ENCODE results near the gene SH3BGRL2.
"Not testable (repeated sequence)": the region's sequence is repeated elsewhere in the genome, so short reads cannot be mapped to it uniquely, and the experiment has no call there.

SH3BGRL2 gene

GRCh38 chr6:79649016-79649415 lies 17.9 kb downstream of the SH3BGRL2 start:
- no peak for DNase-seq (ENCODE audit: low spot score)

GRCh38 chr6:79650950-79651349 lies 19.8 kb downstream of the SH3BGRL2 start:
- DNase-seq (ENCODE audit: low spot score), result no peak

- no peak for DNase-seq (ENCODE audit: low spot score)
Observed at GRCh38 chr6:79656134-79656533, 25.0 kb downstream of the SH3BGRL2 start.

GRCh38 chr6:79657238-79657637 lies 26.1 kb downstream of the SH3BGRL2 start:
- no peak for DNase-seq (ENCODE audit: low spot score)

GRCh38 chr6:79663655-79664054 lies 32.5 kb downstream of the SH3BGRL2 start:
- DNase-seq (ENCODE audit: low spot score), result not testable (repeated sequence)

GRCh38 chr6:79665725-79666551 lies 34.8 kb downstream of the SH3BGRL2 start:
- DNase-seq (ENCODE audit: low spot score), result no peak

GRCh38 chr6:79666634-79667033 lies 35.5 kb downstream of the SH3BGRL2 start:
- no peak for DNase-seq (ENCODE audit: low spot score)

- no peak for DNase-seq (ENCODE audit: low spot score)
Observed at GRCh38 chr6:79668381-79668780, 37.3 kb downstream of the SH3BGRL2 start.

GRCh38 chr6:79669766-79670165 lies 38.6 kb downstream of the SH3BGRL2 start:
- DNase-seq (ENCODE audit: low spot score), result no peak

GRCh38 chr6:79670789-79671188 lies 39.7 kb downstream of the SH3BGRL2 start:
- DNase-seq (ENCODE audit: low spot score), result no peak

- DNase-seq (ENCODE audit: low spot score), result no peak
Observed at GRCh38 chr6:79671600-79672266, 40.6 kb downstream of the SH3BGRL2 start.

- DNase-seq (ENCODE audit: low spot score), result no peak
Observed at GRCh38 chr6:79672631-79673111, 41.5 kb downstream of the SH3BGRL2 start.

GRCh38 chr6:79673947-79674346 lies 42.8 kb downstream of the SH3BGRL2 start:
- DNase-seq (ENCODE audit: low spot score), result no peak

GRCh38 chr6:79676785-79677736 lies 45.9 kb downstream of the SH3BGRL2 start:
- DNase-seq (ENCODE audit: low spot score), result no peak

- not testable (repeated sequence) for DNase-seq (ENCODE audit: low spot score)
Observed at GRCh38 chr6:79682682-79683081, 51.6 kb downstream of the SH3BGRL2 start.

- DNase-seq (ENCODE audit: low spot score), result no peak
Observed at GRCh38 chr6:79684876-79685275, 53.7 kb downstream of the SH3BGRL2 start.

GRCh38 chr6:79686707-79687309 lies 55.7 kb downstream of the SH3BGRL2 start:
- DNase-seq (ENCODE audit: low spot score), result no peak

- no peak for DNase-seq (ENCODE audit: low spot score)
Observed at GRCh38 chr6:79687759-79688158, 56.6 kb downstream of the SH3BGRL2 start.

- no peak for DNase-seq (ENCODE audit: low spot score)
Observed at GRCh38 chr6:79694156-79694555, 63.0 kb downstream of the SH3BGRL2 start.

GRCh38 chr6:79694623-79695343 lies 63.7 kb downstream of the SH3BGRL2 start:
- DNase-seq (ENCODE audit: low spot score), result no peak

GRCh38 chr6:79697430-79697829 lies 66.3 kb downstream of the SH3BGRL2 start:
- DNase-seq (ENCODE audit: low spot score), result no peak
